GM18526 (cell line): ENCODE data around the gene UVRAG.

Experiments
- POLR2A ChIP-seq: IDR thresholded peaks from 3 replicates; pipeline ENCODE4 v1.6.1; 2011; ENCODE audit not compliant: insufficient read length; ENCODE audit errors: extremely low read depth

The UVRAG gene

GRCh38 chr11:75812542-75813040 lies 2.4 kb upstream of the UVRAG start:
- TF ChIP-seq POLR2A: no peak

- TF ChIP-seq POLR2A: no peak
Measured at GRCh38 chr11:75813124-75813523, 1.9 kb upstream of the UVRAG start.

GRCh38 chr11:75813622-75814039 lies 1.4 kb upstream of the UVRAG start:
- TF ChIP-seq POLR2A: no peak

GRCh38 chr11:75814363-75814676 lies 690 bp upstream of the UVRAG start:
- no peak for TF ChIP-seq POLR2A

- TF ChIP-seq POLR2A: no peak
Measured at GRCh38 chr11:75815345-75816168, 547 bp downstream of the UVRAG start.

GRCh38 chr11:75816561-75817239 lies 1.7 kb downstream of the UVRAG start:
- no peak for TF ChIP-seq POLR2A

GRCh38 chr11:75820645-75821044 lies 5.6 kb downstream of the UVRAG start:
- no peak for TF ChIP-seq POLR2A

- TF ChIP-seq POLR2A: no peak
Measured at GRCh38 chr11:75821202-75821601, 6.2 kb downstream of the UVRAG start.

GRCh38 chr11:75822541-75822940 lies 7.5 kb downstream of the UVRAG start:
- no peak for TF ChIP-seq POLR2A

GRCh38 chr11:75823415-75823814 lies 8.4 kb downstream of the UVRAG start:
- TF ChIP-seq POLR2A: no peak

GRCh38 chr11:75823946-75824345 lies 8.9 kb downstream of the UVRAG start:
- no peak for TF ChIP-seq POLR2A

GRCh38 chr11:75826461-75827230 lies 11.6 kb downstream of the UVRAG start:
- TF ChIP-seq POLR2A: no peak

- no peak for TF ChIP-seq POLR2A
Measured at GRCh38 chr11:75827562-75827961, 12.6 kb downstream of the UVRAG start.

GRCh38 chr11:75831915-75832502 lies 17.0 kb downstream of the UVRAG start:
- no peak for TF ChIP-seq POLR2A

- no peak for TF ChIP-seq POLR2A
Measured at GRCh38 chr11:75834728-75835127, 19.7 kb downstream of the UVRAG start.
